Measurements from ENCODE around the gene HIP1. TPM values are rescaled to one million over a fixed set of nuclear protein-coding genes. Genes with fewer than 3 reads are reported as not detected.
"Not testable (repeated sequence)": the region's sequence is repeated elsewhere in the genome, so short reads cannot be mapped to it uniquely, and the experiment has no call there.

Gene HIP1
- polyA plus RNA-seq, 1 donor: 25.2 TPM

- DNase-seq: not testable (repeated sequence)
Measured at GRCh38 chr7:75569629-75570282, 169.0 kb downstream of the HIP1 start.

- no peak for DNase-seq
Measured at GRCh38 chr7:75567948-75568595, 170.7 kb downstream of the HIP1 start.

GRCh38 chr7:75565132-75565837 lies 173.5 kb downstream of the HIP1 start:
- DNase-seq: peak; percentile 42

- no peak for DNase-seq
Measured at GRCh38 chr7:75563171-75563570, 175.6 kb downstream of the HIP1 start.

- DNase-seq: no peak
Measured at GRCh38 chr7:75559976-75560365, 178.8 kb downstream of the HIP1 start.

GRCh38 chr7:75559355-75559975 lies 179.3 kb downstream of the HIP1 start:
- no peak for DNase-seq

GRCh38 chr7:75556835-75557234 lies 181.9 kb downstream of the HIP1 start:
- DNase-seq: not testable (repeated sequence)

- no peak for DNase-seq
Measured at GRCh38 chr7:75555736-75556135, 183.0 kb downstream of the HIP1 start.

DNA sequence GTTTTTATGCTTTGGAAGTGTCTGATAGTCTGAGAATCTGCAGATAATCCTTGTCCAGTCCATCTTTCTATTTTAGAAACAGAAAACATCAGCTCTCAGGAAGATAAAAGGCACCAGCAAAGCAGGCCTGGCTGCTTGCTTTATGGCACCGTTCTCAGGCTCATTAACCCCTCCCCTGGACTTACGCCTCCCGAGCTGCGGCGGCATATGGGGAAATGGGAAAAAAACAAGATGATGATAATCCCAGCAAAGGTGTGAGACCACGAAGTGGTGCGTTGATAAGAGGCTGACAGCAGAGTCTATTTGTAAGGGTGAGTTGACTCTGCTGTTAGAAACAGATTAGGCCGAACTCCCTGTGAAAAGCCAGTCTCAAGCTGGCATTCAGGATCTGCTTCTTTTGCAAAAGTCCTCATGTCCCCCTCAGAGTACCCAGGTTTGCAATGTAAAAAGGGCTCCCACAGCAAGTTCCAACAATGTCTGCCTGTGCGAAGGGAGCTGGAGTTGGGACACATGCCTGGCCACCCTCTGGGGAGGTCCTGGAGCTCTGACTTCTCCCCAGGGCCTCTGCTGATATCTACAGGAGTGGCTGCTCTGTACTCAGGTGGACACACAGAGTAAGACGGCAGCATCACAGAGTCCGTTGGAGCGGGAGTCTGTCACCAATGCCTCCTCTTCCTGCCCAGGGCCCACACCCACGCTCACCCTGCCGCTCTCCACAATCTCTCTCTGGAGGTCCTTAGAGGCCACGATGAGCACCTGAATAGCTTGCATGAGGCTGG lies 192.3 kb downstream of the HIP1 start:
- DNase-seq: no peak

- DNase-seq: no peak
Measured at GRCh38 chr7:75537731-75538130, 201.0 kb downstream of the HIP1 start.

GRCh38 chr7:75536940-75537538 lies 201.7 kb downstream of the HIP1 start:
- no peak for DNase-seq

DNA sequence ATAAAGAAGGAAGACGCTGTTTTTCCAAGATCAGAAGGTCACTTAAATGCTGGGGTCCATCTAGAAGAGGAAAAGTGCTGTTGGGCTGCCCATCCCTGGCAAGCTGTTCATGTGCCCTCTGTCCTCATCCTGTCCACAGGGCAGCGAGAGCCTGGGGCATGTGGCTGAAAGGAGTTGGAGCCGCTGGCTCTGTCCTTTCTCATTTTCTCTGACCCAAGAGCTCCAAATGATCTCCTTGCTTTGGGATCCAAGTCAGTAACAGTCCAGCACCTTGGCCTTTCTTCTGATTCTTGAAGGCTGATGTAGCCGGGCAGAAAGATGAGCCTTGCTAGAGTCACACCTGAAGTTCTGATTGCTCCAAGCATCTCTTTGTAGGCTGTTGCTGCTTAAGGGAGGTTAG lies 202.2 kb downstream of the HIP1 start:
- DNase-seq: no peak

- DNase-seq: no peak
Measured at GRCh38 chr7:75534727-75535307, 203.9 kb downstream of the HIP1 start.

DNA sequence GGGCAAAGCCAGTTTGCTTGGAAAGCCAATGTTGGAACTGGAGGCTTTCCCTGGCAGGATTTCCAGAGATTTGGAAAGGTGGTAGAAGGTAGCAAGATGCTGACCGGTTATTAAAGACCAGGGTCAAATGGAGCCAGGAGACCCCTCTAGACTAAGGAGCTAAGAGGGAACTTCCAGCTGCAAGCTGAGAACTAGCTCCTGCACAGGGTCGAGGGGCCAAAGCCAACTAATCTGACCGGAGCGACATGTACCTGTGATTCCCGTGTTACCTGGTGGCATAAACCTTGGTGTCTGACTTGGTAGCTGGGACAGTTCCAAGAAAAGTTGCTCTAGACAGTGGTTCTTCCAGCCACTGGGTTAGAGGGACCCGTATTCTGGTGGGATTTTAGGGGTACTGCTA lies 204.8 kb downstream of the HIP1 start:
- DNase-seq: no peak

DNA sequence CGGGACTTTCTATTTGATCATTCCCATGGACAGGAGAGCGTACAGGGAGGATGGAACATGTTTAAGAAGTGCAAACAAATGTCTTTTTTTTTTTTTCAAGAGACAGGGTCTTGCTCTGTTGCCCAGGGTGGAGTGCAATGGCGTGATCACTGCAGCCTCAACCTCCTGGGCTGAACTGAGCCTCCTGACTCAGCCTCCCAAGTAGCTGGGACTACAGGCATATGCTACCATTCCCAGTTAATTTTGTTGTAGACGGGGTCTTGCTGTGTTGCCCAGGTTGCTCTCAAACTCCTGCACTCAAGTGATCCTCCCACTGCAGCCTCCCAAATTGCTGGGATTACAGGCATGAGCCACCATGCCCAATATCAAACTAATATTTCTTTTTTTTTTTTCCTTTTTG lies 206.1 kb downstream of the HIP1 start:
- DNase-seq: no peak

- no peak for DNase-seq
Measured at GRCh38 chr7:75531359-75531821, 207.4 kb downstream of the HIP1 start.

GRCh38 chr7:75527224-75527722 lies 211.5 kb downstream of the HIP1 start:
- DNase-seq: peak; percentile 11

- DNase-seq: not testable (repeated sequence)
Measured at GRCh38 chr7:75521727-75522126, 217.0 kb downstream of the HIP1 start.

DNA sequence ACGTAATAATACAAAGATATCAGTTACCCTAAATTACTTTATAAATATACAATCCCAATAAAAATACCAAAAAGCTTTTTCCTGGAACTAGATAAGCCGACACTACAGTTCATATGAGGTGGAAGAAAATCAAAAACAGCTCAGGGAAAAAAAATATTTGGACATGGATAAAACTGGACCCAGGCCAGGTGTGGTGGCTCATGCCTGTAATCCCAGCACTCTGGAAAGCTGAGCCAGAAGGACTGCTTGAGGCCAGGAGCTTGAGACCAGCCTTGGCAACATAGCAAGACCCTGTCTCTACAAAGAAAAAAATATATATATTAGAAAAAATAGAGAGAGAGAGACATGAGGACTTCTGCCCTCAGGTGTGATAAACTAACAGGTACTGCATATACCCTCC lies 219.9 kb downstream of the HIP1 start:
- not testable (repeated sequence) for DNase-seq

DNA sequence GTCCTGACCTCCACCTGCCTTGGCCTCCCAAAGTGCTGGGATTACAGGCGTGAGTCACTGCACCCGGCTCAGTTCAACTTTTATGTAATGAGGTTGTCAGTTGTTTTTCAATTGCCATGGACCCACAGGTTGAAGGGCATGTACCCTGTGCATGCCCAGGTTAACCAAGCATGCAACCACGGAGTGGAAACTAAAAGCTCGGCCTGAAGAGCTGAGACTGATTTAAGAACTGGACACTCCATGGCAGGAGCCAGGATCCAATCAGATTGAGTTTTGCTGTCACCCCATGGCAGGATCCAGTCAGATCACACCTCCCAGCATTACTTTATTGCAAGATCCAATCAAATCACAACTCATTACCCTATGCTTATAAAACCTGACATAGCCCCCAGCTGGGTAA lies 229.7 kb downstream of the HIP1 start:
- DNase-seq: not testable (repeated sequence)

DNA sequence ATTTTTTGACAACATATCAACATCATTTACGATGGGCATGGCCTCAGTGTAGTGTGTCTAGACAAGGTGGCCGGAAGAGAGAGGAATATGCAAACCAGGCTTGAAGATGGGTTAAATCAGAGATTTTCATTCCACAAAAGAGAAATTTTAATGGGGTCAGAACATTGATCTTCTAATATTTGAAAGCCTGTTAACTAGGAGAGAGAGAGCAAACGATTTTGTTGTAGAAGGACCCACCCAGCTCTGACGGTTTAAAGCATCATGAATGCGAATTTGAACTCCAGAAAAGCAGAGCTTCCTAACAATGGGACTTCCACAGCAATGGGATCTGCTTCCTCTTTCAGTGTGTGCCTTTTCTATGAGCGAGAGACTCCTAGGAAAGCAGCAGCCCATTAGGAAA lies 246.7 kb downstream of the HIP1 start, which contains the start of gene SPDYE5:
TSS of gene SPDYE5 (plus strand) at position 301 of the 400 bp plus-strand sequence. CDS start 1,728 bp downstream, outside the sequence.
- not testable (repeated sequence) for DNase-seq
